GM12892 (cell line): ENCODE data around the gene FAM168B.

ENCODE experiments used
- POLR2A ChIP-seq: IDR thresholded peaks from 2 replicates; pipeline ENCODE4 v1.6.1; 2011; ENCODE audit warnings: low read depth, low read length, control low read depth
- POLR2AphosphoS5 ChIP-seq: IDR thresholded peaks from 2 replicates; pipeline ENCODE4 v1.6.1; 2011; ENCODE audit warnings: low read depth, low read length, control low read depth
- TAF1 ChIP-seq: IDR thresholded peaks from 2 replicates; pipeline ENCODE4 v1.6.1; 2011; ENCODE audit warnings: low read depth, mild to moderate bottlenecking, control low read depth, low read length, borderline replicate concordance

DNA sequence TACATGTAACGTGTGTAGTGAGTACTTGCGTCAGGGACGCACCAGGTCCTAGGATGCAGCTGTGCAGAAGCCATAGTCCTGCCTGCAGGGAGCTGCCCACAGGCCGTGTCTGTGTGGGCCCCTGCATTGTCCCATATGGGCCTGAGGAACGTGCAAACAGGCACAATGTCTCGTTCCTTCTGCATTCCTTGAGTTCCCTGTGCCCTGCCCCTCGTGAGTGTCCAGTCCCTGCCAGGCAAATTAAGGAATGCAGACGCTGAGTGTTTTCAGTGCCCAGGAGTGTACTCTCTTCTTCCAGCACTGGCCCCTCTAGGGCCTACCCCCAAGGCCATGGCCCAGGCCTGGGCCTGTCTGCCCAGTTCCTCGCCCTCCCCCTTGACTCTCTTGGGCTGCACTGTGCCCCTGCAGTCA is 61.8 kb downstream of the FAM168B start:
- no peak for TF ChIP-seq POLR2A
- no peak for TF ChIP-seq POLR2AphosphoS5
- TF ChIP-seq TAF1: no peak
